PC-9 (cell line): ENCODE results near the gene RPTOR. TPM values are rescaled to one million over a fixed set of nuclear protein-coding genes. Genes with fewer than 3 reads are reported as not detected.

Experiments
- BruUV-seq: library from RNA; stranded (reverse); fragments of 400-500 nt; replicated peaks from 2 replicates; lab custom pipeline; 2021; lab: Mats Ljungman, UMichigan
- CTCF ChIA-PET: fragments of 300-600 bp; sonication (Branson Sonifier 250); formaldehyde crosslinking; loops from one replicate; lab custom pipeline; 2022; ENCODE audit warnings: antibody characterized with exemption; lab: Charles Lee
- POLR2A ChIA-PET: fragments of 300-600 bp; sonication (Branson Sonifier 250); formaldehyde crosslinking; loops from one replicate; lab custom pipeline; 2022; ENCODE audit warnings: antibody characterized with exemption; ENCODE audit not compliant: unreplicated experiment; lab: Charles Lee
- DNase-seq, 2 experiments: peaks; one replicate each; pipeline versions ENCODE4 v3.0.0 to v3.0.0-alpha.2; 2015 to 2022; ENCODE audit warnings: mixed read lengths in 1 of 2
- H2AFZ ChIP-seq: fragments of 200-600 bp; sonication (generic); 2 replicates; pipeline ENCODE4 v1.8.1; 2017; ENCODE audit warnings: antibody characterized with exemption
- H3F3A ChIP-seq: fragments of 200-600 bp; sonication (generic); 2 replicates; pipeline ENCODE4 v1.8.1; 2017; ENCODE audit warnings: antibody characterized with exemption, mild to moderate bottlenecking, low read depth; ENCODE audit not compliant: insufficient read depth
- H3K27ac ChIP-seq: fragments of 200-600 bp; sonication (generic); 2 replicates; pipeline ENCODE4 v1.6.1; 2016; ENCODE audit warnings: mixed run types
- H3K27me3 ChIP-seq: fragments of 200-600 bp; sonication (generic); 2 replicates; pipeline ENCODE4 v1.6.1; 2016; ENCODE audit warnings: low read depth, mixed run types; ENCODE audit not compliant: insufficient read depth
- H3K36me3 ChIP-seq: fragments of 200-600 bp; sonication (generic); 2 replicates; pipeline ENCODE4 v1.6.1; 2016; ENCODE audit warnings: low read depth, mixed run types
- H3K4me1 ChIP-seq: fragments of 200-600 bp; sonication (generic); replicated peaks from 2 replicates; pipeline ENCODE4 v1.6.1; 2016; ENCODE audit warnings: mixed run types; ENCODE audit not compliant: insufficient read depth
- H3K4me2 ChIP-seq: fragments of 200-600 bp; sonication (generic); 2 replicates; pipeline ENCODE4 v1.6.1; 2017; ENCODE audit warnings: mixed run types
- H3K4me3 ChIP-seq: fragments of 200-600 bp; sonication (generic); 2 replicates; pipeline ENCODE4 v1.6.1; 2016; ENCODE audit warnings: mixed run types
- H3K79me2 ChIP-seq: fragments of 200-600 bp; sonication (generic); 2 replicates; pipeline ENCODE4 v1.6.1; 2017; ENCODE audit warnings: low read depth, mixed run types
- H3K9me2 ChIP-seq: fragments of 200-600 bp; sonication (generic); 2 replicates; pipeline ENCODE4 v1.8.1; 2017; ENCODE audit warnings: mild to moderate bottlenecking; ENCODE audit not compliant: insufficient read depth
- H3K9me3 ChIP-seq: fragments of 200-600 bp; sonication (generic); 2 replicates; pipeline ENCODE4 v1.8.1; 2016; ENCODE audit warnings: low read depth; ENCODE audit not compliant: insufficient read depth
- H4K20me1 ChIP-seq: fragments of 200-600 bp; sonication (generic); 2 replicates; pipeline ENCODE4 v1.8.1; 2017; ENCODE audit not compliant: insufficient read depth
- CTCF ChIP-seq: fragments of 200-600 bp; sonication (generic); conservative IDR thresholded peaks from 2 replicates; pipeline ENCODE4 v1.6.1; 2017; ENCODE audit warnings: mixed run types, antibody characterized with exemption, mild to moderate bottlenecking, moderate library complexity
- EZH2 ChIP-seq: fragments of 200-600 bp; sonication (generic); IDR thresholded peaks from 2 replicates; pipeline ENCODE4 v1.8.0; 2017; ENCODE audit warnings: antibody characterized with exemption, low read depth
- intact Hi-C: fragments of 100-400 bp; cut with micrococcal nuclease; formaldehyde crosslinking; loops from one replicate; pipeline ENCODE4 v1.10.0; 2022; ENCODE audit not compliant: unreplicated experiment
- total RNA-seq: library from RNA; stranded (reverse); gene quantifications from 2 replicates; pipeline ENCODE4 v1.2.3, GENCODE V29; 2021

RPTOR gene
- total RNA-seq, 1 experiment from 2014 or later, result 50.8 TPM

- H4K20me1 ChIP-seq, result no peaks in the 10 kb centered on the region
- no peak overlapping the region for H3K4me3 ChIP-seq
- H3K4me1 ChIP-seq, result no peaks in the 10 kb centered on the region
- no TSS peak for BruUV-seq
- H3F3A ChIP-seq, result no peaks in the 10 kb centered on the region
- no peak overlapping the region for H3K27ac ChIP-seq
- CTCF ChIA-PET, result no interaction called here
- no peaks in the 10 kb centered on the region for H3K9me2 ChIP-seq
- intact Hi-C loops, result no loop called here
- no peak for DNase-seq
- H2AFZ ChIP-seq, result no peak overlapping the region
- TF ChIP-seq CTCF (no peak), EZH2 (no peak)
- H3K9me3 ChIP-seq, result no peaks in the 10 kb centered on the region
- no peak overlapping the region for H3K4me2 ChIP-seq
- POLR2A ChIA-PET, result no interaction called here
- no peaks in the 10 kb centered on the region for H3K36me3 ChIP-seq
- H3K27me3 ChIP-seq, result no peaks in the 10 kb centered on the region
- no peaks in the 10 kb centered on the region for H3K79me2 ChIP-seq
Measured at GRCh38 chr17:80844418-80844990, 299.9 kb downstream of the RPTOR start.

GRCh38 chr17:80845069-80845862 is 300.6 kb downstream of the RPTOR start:
- no TSS peak for BruUV-seq
- Histone ChIP-seq H3K4me2 (no peak overlapping the region), H3K4me1 (no peaks in the 10 kb centered on the region), H3K79me2 (no peaks in the 10 kb centered on the region), H3K36me3 (no peaks in the 10 kb centered on the region), H3K27ac (no peak overlapping the region), H3K4me3 (no peak overlapping the region), H3K27me3 (no peaks in the 10 kb centered on the region), H3F3A (no peaks in the 10 kb centered on the region), H3K9me2 (no peaks in the 10 kb centered on the region), H3K9me3 (no peaks in the 10 kb centered on the region), H2AFZ (no peak overlapping the region), H4K20me1 (no peaks in the 10 kb centered on the region)
- TF ChIP-seq CTCF (no peak), EZH2 (no peak)
- ChIA-PET CTCF (no interaction called here), POLR2A (no interaction called here)
- DNase-seq, result no peak
- intact Hi-C loops, result no loop called here

GRCh38 chr17:80845863-80846671 is 301.4 kb downstream of the RPTOR start:
- TF ChIP-seq EZH2, result no peak
- no peak for TF ChIP-seq CTCF
- Histone ChIP-seq H3K9me3 (no peaks in the 10 kb centered on the region), H3K9me2 (no peaks in the 10 kb centered on the region), H3K4me2 (no peak overlapping the region), H3F3A (no peaks in the 10 kb centered on the region), H4K20me1 (no peaks in the 10 kb centered on the region), H3K36me3 (no peaks in the 10 kb centered on the region), H2AFZ (no peak overlapping the region), H3K27ac (no peak overlapping the region), H3K4me3 (no peak overlapping the region), H3K4me1 (no peaks in the 10 kb centered on the region), H3K79me2 (no peaks in the 10 kb centered on the region), H3K27me3 (no peaks in the 10 kb centered on the region)
- no peak for DNase-seq
- ChIA-PET POLR2A (no interaction called here), CTCF (no interaction called here)
- no TSS peak for BruUV-seq
- intact Hi-C loops, result no loop called here
